Measurements from ENCODE around the gene SLC2A10. TPM values are rescaled to one million over a fixed set of nuclear protein-coding genes. Genes with fewer than 3 reads are reported as not detected.

The SLC2A10 gene
- total and polyA plus RNA-seq, 2 experiments from 2014 or later: 4.9 to 14.6 TPM

DNA sequence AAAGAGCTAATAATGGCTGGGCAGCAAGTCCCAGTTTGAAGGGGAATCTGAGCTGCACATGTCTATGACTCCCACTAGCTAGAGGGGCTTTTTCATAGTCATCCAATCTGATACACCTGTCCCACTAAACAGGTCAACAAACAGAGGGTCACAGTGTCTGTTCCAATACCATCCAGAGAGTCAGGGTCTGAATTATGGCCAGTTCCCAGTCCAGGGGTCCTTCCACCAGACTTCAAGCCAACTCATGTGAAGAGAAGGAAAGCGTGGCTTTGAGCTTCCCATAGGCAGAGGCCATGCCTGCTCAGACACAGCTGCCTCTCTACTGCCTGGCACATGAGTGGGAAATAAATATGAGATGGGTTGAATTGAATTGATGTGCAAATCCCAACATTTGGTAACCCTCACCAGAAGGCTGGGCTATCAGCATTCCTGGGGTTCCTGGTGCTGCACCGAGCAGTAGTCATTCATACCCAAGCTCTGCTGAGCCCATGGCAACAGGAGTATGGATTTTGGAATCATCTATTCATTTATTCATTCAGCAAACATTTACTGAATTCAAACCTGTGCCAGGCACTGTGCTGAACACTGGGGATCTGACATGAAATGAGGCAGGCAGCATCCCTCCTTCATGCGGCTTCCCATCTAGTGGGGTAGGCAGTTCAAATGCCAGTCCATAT, 37.4 kb upstream of the SLC2A10 start (continued):
- TF ChIP-seq, protein P1, sequence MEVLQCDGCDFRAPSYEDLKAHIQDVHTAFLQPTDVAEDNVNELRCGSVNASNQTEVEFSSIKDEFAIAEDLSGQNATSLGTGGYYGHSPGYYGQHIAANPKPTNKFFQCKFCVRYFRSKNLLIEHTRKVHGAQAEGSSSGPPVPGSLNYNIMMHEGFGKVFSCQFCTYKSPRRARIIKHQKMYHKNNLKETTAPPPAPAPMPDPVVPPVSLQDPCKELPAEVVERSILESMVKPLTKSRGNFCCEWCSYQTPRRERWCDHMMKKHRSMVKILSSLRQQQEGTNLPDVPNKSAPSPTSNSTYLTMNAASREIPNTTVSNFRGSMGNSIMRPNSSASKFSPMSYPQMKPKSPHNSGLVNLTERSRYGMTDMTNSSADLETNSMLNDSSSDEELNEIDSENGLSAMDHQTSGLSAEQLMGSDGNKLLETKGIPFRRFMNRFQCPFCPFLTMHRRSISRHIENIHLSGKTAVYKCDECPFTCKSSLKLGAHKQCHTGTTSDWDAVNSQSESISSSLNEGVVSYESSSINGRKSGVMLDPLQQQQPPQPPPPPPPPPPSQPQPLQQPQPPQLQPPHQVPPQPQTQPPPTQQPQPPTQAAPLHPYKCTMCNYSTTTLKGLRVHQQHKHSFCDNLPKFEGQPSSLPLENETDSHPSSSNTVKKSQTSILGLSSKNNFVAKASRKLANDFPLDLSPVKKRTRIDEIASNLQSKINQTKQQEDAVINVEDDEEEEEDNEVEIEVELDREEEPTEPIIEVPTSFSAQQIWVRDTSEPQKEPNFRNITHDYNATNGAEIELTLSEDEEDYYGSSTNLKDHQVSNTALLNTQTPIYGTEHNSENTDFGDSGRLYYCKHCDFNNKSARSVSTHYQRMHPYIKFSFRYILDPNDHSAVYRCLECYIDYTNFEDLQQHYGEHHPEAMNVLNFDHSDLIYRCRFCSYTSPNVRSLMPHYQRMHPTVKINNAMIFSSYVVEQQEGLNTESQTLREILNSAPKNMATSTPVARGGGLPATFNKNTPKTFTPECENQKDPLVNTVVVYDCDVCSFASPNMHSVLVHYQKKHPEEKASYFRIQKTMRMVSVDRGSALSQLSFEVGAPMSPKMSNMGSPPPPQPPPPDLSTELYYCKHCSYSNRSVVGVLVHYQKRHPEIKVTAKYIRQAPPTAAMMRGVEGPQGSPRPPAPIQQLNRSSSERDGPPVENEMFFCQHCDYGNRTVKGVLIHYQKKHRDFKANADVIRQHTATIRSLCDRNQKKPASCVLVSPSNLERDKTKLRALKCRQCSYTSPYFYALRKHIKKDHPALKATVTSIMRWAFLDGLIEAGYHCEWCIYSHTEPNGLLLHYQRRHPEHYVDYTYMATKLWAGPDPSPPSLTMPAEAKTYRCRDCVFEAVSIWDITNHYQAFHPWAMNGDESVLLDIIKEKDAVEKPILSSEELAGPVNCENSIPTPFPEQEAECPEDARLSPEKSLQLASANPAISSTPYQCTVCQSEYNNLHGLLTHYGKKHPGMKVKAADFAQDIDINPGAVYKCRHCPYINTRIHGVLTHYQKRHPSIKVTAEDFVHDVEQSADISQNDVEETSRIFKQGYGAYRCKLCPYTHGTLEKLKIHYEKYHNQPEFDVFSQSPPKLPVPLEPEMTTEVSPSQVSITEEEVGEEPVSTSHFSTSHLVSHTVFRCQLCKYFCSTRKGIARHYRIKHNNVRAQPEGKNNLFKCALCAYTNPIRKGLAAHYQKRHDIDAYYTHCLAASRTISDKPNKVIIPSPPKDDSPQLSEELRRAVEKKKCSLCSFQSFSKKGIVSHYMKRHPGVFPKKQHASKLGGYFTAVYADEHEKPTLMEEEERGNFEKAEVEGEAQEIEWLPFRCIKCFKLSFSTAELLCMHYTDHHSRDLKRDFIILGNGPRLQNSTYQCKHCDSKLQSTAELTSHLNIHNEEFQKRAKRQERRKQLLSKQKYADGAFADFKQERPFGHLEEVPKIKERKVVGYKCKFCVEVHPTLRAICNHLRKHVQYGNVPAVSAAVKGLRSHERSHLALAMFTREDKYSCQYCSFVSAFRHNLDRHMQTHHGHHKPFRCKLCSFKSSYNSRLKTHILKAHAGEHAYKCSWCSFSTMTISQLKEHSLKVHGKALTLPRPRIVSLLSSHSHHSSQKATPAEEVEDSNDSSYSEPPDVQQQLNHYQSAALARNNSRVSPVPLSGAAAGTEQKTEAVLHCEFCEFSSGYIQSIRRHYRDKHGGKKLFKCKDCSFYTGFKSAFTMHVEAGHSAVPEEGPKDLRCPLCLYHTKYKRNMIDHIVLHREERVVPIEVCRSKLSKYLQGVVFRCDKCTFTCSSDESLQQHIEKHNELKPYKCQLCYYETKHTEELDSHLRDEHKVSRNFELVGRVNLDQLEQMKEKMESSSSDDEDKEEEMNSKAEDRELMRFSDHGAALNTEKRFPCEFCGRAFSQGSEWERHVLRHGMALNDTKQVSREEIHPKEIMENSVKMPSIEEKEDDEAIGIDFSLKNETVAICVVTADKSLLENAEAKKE (CRISPR knock-in tag; IDR thresholded peaks at IDR 0.05): no peak
- TF ChIP-seq POLR2AphosphoS5 (IDR thresholded peaks at IDR 0.05; ENCODE audit: low read depth) (no peak), EZH2 (IDR thresholded peaks at IDR 0.05; ENCODE audit: low read depth, unreplicated experiment) (no peak), ZNF114 (CRISPR knock-in tag; IDR thresholded peaks at IDR 0.05) (no peak), ZNF331 (CRISPR knock-in tag; IDR thresholded peaks at IDR 0.05; ENCODE audit: low read depth) (no peak), JUNB (IDR thresholded peaks at IDR 0.05; ENCODE audit: unreplicated experiment) (no peak)
- TF ChIP-seq, protein P2, sequence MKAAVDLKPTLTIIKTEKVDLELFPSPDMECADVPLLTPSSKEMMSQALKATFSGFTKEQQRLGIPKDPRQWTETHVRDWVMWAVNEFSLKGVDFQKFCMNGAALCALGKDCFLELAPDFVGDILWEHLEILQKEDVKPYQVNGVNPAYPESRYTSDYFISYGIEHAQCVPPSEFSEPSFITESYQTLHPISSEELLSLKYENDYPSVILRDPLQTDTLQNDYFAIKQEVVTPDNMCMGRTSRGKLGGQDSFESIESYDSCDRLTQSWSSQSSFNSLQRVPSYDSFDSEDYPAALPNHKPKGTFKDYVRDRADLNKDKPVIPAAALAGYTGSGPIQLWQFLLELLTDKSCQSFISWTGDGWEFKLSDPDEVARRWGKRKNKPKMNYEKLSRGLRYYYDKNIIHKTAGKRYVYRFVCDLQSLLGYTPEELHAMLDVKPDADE (IDR thresholded peaks at IDR 0.05): no peak

GRCh38 chr20:46672543-46673148, 36.8 kb upstream of the SLC2A10 start:
- H3K9me3 Mint-ChIP-seq: peaks cover 17% of the 10 kb centered on the region
- Histone ChIP-seq H3K4me2 (no peak overlapping the region), H3K4me1 (ENCODE audit: insufficient read depth) (peaks cover 7% of the 10 kb centered on the region), H3F3A (replicated peaks; ENCODE audit: low read depth) (no peaks in the 10 kb centered on the region), H3K27me3 (ENCODE audit: insufficient read depth) (no peaks in the 10 kb centered on the region), H3K4me3 (no peak overlapping the region), H4K20me1 (replicated peaks; ENCODE audit: insufficient read depth) (no peaks in the 10 kb centered on the region), H3K27ac (ENCODE audit: low read depth) (no peak overlapping the region), H2AFZ (no peak overlapping the region), H3K79me2 (replicated peaks; ENCODE audit: insufficient read depth) (no peaks in the 10 kb centered on the region; the same call in 1 of the 2 replicates), H3K36me3 (ENCODE audit: insufficient read depth) (no peaks in the 10 kb centered on the region), H3K9me2 (ENCODE audit: insufficient read depth) (no peaks in the 10 kb centered on the region)
- TF ChIP-seq POLR2AphosphoS5 (IDR thresholded peaks at IDR 0.05; ENCODE audit: low read depth): no peak
- TF ChIP-seq REST (IDR thresholded peaks at IDR 0.05; ENCODE audit: unreplicated experiment): no peak
- TF ChIP-seq EZH2phosphoT487 (IDR thresholded peaks at IDR 0.05; ENCODE audit: unreplicated experiment): no peak
- TF ChIP-seq CREB1 (CRISPR knock-in tag; IDR thresholded peaks at IDR 0.05; ENCODE audit: low read depth): no peak
- TF ChIP-seq JUNB (IDR thresholded peaks at IDR 0.05; ENCODE audit: unreplicated experiment): no peak
- peak; percentile 75 for TF ChIP-seq ZNF331 (CRISPR knock-in tag; IDR thresholded peaks at IDR 0.05; ENCODE audit: low read depth)
- TF ChIP-seq ZNF114 (CRISPR knock-in tag; IDR thresholded peaks at IDR 0.05): no peak
- peaks cover 38% of the 10 kb centered on the region for H3K36me3 Mint-ChIP-seq (ENCODE audit: low read depth)
- H3K4me3 Mint-ChIP-seq: no peak overlapping the region
- H3K27me3 Mint-ChIP-seq (ENCODE audit: insufficient read depth, low read depth, poor library complexity): peaks cover 6% of the 10 kb centered on the region
- peaks cover 23% of the 10 kb centered on the region for H3K4me1 Mint-ChIP-seq
- H3K27ac Mint-ChIP-seq: no peak overlapping the region
- ATAC-seq (no peak), DNase-seq (ENCODE audit: low spot score) (no peak)

Measured in GM23338 (cell line).